ENCODE data around the gene NEUROG2.

- TF ChIP-seq POLR2A (IDR thresholded peaks at IDR 0.05) (no peak), CTCF (IDR thresholded peaks at IDR 0.05) (no peak), POLR2AphosphoS5 (IDR thresholded peaks at IDR 0.05) (no peak)
Observed at GRCh38 chr4:112520598-112521122, 4.7 kb upstream of the NEUROG2 start.
